ENCODE results near the gene CNTNAP5. TPM values are rescaled to one million over a fixed set of nuclear protein-coding genes. Genes with fewer than 3 reads are reported as not detected.

CNTNAP5 gene
- total and polyA plus RNA-seq, 2 donors (not counting 1 experiment from before 2014, with no cell fraction given): not detected

GRCh38 chr2:124663645-124663997 is 638.5 kb downstream of the CNTNAP5 start:
- POLR2A ChIA-PET: no interaction called here
- TF ChIP-seq EZH2 (IDR thresholded peaks at IDR 0.05; ENCODE audit: borderline replicate concordance, insufficient read depth, low read depth, low read length, poor library complexity, severe bottlenecking) (no peak), CTCF (IDR thresholded peaks at IDR 0.05) (no peak)

GRCh38 chr2:124664363-124664762 is 639.3 kb downstream of the CNTNAP5 start:
- Mint-ChIP-seq H3K27ac (no peak overlapping the region), H3K27me3 (no peaks in the 10 kb centered on the region), H3K4me3 (no peak overlapping the region), H3K9me3 (ENCODE audit: insufficient read depth) (peaks cover 2% of the 10 kb centered on the region), H3K4me1 (no peaks in the 10 kb centered on the region)
- ChIA-PET POLR2A (no interaction called here), CTCF (no interaction called here)
- intact Hi-C loops (cut with micrococcal nuclease): no loop called here
- TF ChIP-seq EZH2 (IDR thresholded peaks at IDR 0.05; ENCODE audit: borderline replicate concordance, insufficient read depth, low read depth, low read length, poor library complexity, severe bottlenecking) (no peak), CTCF (IDR thresholded peaks at IDR 0.05) (no peak)
- Histone ChIP-seq H2AFZ (ENCODE audit: insufficient read depth, low read depth, low read length, poor library complexity, severe bottlenecking) (no peak overlapping the region), H3K4me1 (ENCODE audit: control insufficient read depth in 2 of 2, insufficient read depth in 2 of 2, low read length in 2 of 2) (no peaks in the 10 kb centered on the region), H3K79me2 (ENCODE audit: control insufficient read depth, insufficient read depth, low read length) (no peaks in the 10 kb centered on the region), H4K20me1 (ENCODE audit: control insufficient read depth, insufficient read depth, low read length, poor library complexity, severe bottlenecking) (no peaks in the 10 kb centered on the region), H3K4me3 (ENCODE audit: control extremely low read depth in 1 of 5, extremely low read depth in 1 of 5, insufficient read depth in 1 of 5, low read depth in 2 of 5, low read length in 4 of 5) (no peak overlapping the region), H3K9me3 (ENCODE audit: control extremely low read depth in 1 of 3, control insufficient read depth in 2 of 3, insufficient read depth in 1 of 3, low read length in 2 of 3) (peaks cover 0 to 2% (median 0%) of the 10 kb centered on the region in 3 donors), H3K27me3 (replicated peaks in 1 of 4; ENCODE audit: control extremely low read depth in 1 of 4, control insufficient read depth in 3 of 4, insufficient read depth in 4 of 4, low read length in 3 of 4) (no peaks in the 10 kb centered on the region), H3K9ac (ENCODE audit: low read length) (no peak overlapping the region), H3K4me2 (replicated peaks; ENCODE audit: low read depth, low read length, poor library complexity, severe bottlenecking) (no peak overlapping the region), H3K27ac (ENCODE audit: low read length in 2 of 2) (no peak overlapping the region), H3K36me3 (replicated peaks in 1 of 2; ENCODE audit: control extremely low read depth in 1 of 2, control insufficient read depth in 1 of 2, extremely low read depth in 1 of 2, insufficient read depth in 2 of 2, low read length in 1 of 2) (no peaks in the 10 kb centered on the region)
- no peak for DNase-seq
- no peak for ATAC-seq (ENCODE audit: low read depth)
- WGBS (ENCODE audit: insufficient coverage): 98% methylated on average over 5 of the region's 5 CpGs

More at GRCh38 chr2:124663645-124663997, 638.5 kb downstream of the CNTNAP5 start:
- no peaks in the 10 kb centered on the region for H3K27me3 ChIP-seq (replicated peaks in 1 of 4; ENCODE audit: control extremely low read depth in 1 of 4, control insufficient read depth in 3 of 4, insufficient read depth in 4 of 4, low read length in 3 of 4)
- no peak for ATAC-seq (ENCODE audit: low read depth)
- Mint-ChIP-seq H3K27me3 (no peaks in the 10 kb centered on the region), H3K27ac (no peak overlapping the region), H3K4me3 (no peak overlapping the region), H3K9me3 (ENCODE audit: insufficient read depth) (peaks cover 4% of the 10 kb centered on the region), H3K4me1 (no peaks in the 10 kb centered on the region)
- no peak overlapping the region for H3K4me3 ChIP-seq (ENCODE audit: control extremely low read depth in 1 of 5, extremely low read depth in 1 of 5, insufficient read depth in 1 of 5, low read depth in 2 of 5, low read length in 4 of 5)
- no peak overlapping the region for H3K27ac ChIP-seq (ENCODE audit: low read length in 2 of 2)
- no peaks in the 10 kb centered on the region for H4K20me1 ChIP-seq (ENCODE audit: control insufficient read depth, insufficient read depth, low read length, poor library complexity, severe bottlenecking)
- CTCF ChIA-PET: no interaction called here
- H3K36me3 ChIP-seq (replicated peaks in 1 of 2; ENCODE audit: control extremely low read depth in 1 of 2, control insufficient read depth in 1 of 2, extremely low read depth in 1 of 2, insufficient read depth in 2 of 2, low read length in 1 of 2): no peaks in the 10 kb centered on the region
- intact Hi-C loops (cut with micrococcal nuclease): no loop called here
- H2AFZ ChIP-seq (ENCODE audit: insufficient read depth, low read depth, low read length, poor library complexity, severe bottlenecking): no peak overlapping the region
- H3K9ac ChIP-seq (ENCODE audit: low read length): no peak overlapping the region
- no peak overlapping the region for H3K4me2 ChIP-seq (replicated peaks; ENCODE audit: low read depth, low read length, poor library complexity, severe bottlenecking)
- H3K4me1 ChIP-seq (ENCODE audit: control insufficient read depth in 2 of 2, insufficient read depth in 2 of 2, low read length in 2 of 2): no peaks in the 10 kb centered on the region
- H3K9me3 ChIP-seq (ENCODE audit: control extremely low read depth in 1 of 3, control insufficient read depth in 2 of 3, insufficient read depth in 1 of 3, low read length in 2 of 3): peaks cover 0 to 2% (median 0%) of the 10 kb centered on the region in 3 donors
- DNase-seq: no peak
- no peaks in the 10 kb centered on the region for H3K79me2 ChIP-seq (ENCODE audit: control insufficient read depth, insufficient read depth, low read length)
